ENCODE data around the gene DPYD.

DPYD gene

DNA sequence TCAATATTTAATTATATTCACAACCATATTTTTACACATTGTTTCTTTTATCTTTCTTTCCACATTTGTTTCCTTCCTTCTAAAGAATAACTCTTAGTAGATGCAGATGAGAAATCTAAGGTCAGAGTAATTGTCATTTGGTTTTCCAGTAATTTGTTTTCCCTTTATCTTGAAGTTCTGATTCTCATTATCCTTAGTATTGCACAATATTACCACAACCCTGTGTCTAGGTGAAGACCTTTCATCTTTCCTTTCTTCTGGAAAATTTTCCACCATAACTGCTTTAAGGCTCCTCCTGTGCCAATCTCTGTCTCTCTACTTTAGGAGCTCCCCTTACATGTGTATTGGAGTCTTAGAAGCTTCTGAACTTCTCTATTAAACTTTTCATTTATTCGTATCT lies 209.0 kb downstream of the DPYD start:
- FAIRE-seq (no peak), DNase-seq (ENCODE audit: insufficient read length, low spot score) (no peak)
- TF ChIP-seq, protein P1, sequence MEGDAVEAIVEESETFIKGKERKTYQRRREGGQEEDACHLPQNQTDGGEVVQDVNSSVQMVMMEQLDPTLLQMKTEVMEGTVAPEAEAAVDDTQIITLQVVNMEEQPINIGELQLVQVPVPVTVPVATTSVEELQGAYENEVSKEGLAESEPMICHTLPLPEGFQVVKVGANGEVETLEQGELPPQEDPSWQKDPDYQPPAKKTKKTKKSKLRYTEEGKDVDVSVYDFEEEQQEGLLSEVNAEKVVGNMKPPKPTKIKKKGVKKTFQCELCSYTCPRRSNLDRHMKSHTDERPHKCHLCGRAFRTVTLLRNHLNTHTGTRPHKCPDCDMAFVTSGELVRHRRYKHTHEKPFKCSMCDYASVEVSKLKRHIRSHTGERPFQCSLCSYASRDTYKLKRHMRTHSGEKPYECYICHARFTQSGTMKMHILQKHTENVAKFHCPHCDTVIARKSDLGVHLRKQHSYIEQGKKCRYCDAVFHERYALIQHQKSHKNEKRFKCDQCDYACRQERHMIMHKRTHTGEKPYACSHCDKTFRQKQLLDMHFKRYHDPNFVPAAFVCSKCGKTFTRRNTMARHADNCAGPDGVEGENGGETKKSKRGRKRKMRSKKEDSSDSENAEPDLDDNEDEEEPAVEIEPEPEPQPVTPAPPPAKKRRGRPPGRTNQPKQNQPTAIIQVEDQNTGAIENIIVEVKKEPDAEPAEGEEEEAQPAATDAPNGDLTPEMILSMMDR (IDR thresholded peaks at IDR 0.05; ENCODE audit: insufficient read depth, missing control alignments), result no peak

GRCh38 chr1:97693601-97694000 lies 227.2 kb downstream of the DPYD start:
- TF ChIP-seq, protein P1 (IDR thresholded peaks at IDR 0.05; ENCODE audit: insufficient read depth, missing control alignments), result no peak
- DNase-seq (ENCODE audit: insufficient read length, low spot score) (no peak), FAIRE-seq (no peak)

- DNase-seq (ENCODE audit: insufficient read length, low spot score), result no peak
- peak; percentile 64 for FAIRE-seq
- TF ChIP-seq, protein P1 (IDR thresholded peaks at IDR 0.05; ENCODE audit: insufficient read depth, missing control alignments), result no peak
Observed at GRCh38 chr1:97691325-97691724, 229.5 kb downstream of the DPYD start.

- FAIRE-seq (no peak), DNase-seq (ENCODE audit: insufficient read length, low spot score) (no peak)
- TF ChIP-seq, protein P1 (IDR thresholded peaks at IDR 0.05; ENCODE audit: insufficient read depth, missing control alignments), result no peak
Observed at GRCh38 chr1:97685360-97685759, 235.5 kb downstream of the DPYD start.

DNA sequence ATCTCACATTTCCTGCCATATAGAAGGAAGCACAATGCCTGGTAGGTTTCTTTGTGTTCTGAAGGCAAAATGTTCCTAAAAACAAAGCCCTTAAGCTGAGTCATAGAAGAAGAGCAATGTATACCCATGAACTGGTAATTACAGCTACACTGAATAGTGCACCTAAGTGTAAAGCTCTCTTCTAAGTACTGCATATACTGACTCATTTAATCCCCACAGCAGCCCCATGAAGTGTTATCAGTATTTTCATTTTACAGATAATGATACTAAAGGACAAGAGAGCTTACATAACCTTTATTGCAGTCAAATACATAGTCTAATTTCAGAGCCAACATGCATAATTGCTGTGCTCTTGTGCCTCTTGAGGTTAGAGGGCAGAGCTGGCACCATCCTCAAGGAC lies 239.9 kb downstream of the DPYD start:
- FAIRE-seq, result no peak
- TF ChIP-seq, protein P1 (IDR thresholded peaks at IDR 0.05; ENCODE audit: insufficient read depth, missing control alignments), result no peak
- no peak for DNase-seq (ENCODE audit: insufficient read length, low spot score)

DNA sequence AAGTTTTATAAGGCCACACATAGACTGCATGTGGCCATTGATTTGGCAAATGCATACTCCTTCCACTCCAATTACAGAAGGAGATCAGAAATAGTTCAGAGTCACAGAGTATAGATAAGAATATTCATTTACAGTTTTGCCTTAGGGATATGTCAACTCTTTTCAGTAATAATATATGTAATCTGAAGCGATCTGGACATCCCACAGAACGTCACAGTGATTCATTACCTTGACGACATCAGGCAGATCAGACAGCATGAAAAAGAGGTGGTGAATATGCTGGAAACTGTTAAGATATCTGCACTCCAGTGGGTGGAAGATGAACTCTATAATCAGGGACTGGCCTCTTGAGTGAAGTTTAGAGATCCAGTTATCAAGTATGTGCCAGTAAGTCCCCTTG lies 240.4 kb downstream of the DPYD start:
- DNase-seq (ENCODE audit: insufficient read length, low spot score) (no peak), FAIRE-seq (no peak)
- TF ChIP-seq, protein P1 (IDR thresholded peaks at IDR 0.05; ENCODE audit: insufficient read depth, missing control alignments), result no peak

GRCh38 chr1:97677702-97678101 lies 243.1 kb downstream of the DPYD start:
- TF ChIP-seq, protein P1 (IDR thresholded peaks at IDR 0.05; ENCODE audit: insufficient read depth, missing control alignments), result no peak
- FAIRE-seq (no peak), DNase-seq (ENCODE audit: insufficient read length, low spot score) (no peak)
